ENCODE results near the gene ZFYVE9.
A peak's percentile ranks its signal among the peaks of the same experiment; 100 is the strongest.
"Not testable (repeated sequence)": the region's sequence is repeated elsewhere in the genome, so short reads cannot be mapped to it uniquely, and the experiment has no call there.

ZFYVE9 gene

DNA sequence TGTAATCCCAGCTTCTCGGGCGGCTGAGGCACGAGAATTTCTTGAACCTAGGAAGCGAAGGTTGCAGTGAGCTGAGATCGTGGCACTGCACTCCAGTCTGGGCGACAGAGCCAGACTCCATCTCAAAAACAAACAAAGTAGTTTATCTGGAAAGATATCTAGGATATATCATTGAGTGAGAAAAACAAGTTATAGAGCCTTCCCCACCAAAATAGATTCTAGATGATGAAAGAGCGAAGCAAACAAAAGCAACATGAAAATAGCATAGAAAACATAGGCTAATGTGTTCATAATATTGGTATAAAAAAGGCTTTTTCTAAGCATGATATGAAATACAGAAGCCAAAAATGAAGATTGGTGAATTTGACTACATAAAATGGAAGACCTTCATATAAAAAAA, 52.1 kb downstream of the ZFYVE9 start:
- DNase-seq (ENCODE audit: low read depth): no peak
- TF ChIP-seq, protein P1, sequence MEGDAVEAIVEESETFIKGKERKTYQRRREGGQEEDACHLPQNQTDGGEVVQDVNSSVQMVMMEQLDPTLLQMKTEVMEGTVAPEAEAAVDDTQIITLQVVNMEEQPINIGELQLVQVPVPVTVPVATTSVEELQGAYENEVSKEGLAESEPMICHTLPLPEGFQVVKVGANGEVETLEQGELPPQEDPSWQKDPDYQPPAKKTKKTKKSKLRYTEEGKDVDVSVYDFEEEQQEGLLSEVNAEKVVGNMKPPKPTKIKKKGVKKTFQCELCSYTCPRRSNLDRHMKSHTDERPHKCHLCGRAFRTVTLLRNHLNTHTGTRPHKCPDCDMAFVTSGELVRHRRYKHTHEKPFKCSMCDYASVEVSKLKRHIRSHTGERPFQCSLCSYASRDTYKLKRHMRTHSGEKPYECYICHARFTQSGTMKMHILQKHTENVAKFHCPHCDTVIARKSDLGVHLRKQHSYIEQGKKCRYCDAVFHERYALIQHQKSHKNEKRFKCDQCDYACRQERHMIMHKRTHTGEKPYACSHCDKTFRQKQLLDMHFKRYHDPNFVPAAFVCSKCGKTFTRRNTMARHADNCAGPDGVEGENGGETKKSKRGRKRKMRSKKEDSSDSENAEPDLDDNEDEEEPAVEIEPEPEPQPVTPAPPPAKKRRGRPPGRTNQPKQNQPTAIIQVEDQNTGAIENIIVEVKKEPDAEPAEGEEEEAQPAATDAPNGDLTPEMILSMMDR (conservative IDR thresholded peaks at IDR 0.05; ENCODE audit: low read depth, low read length): no peak
- H3K4me3 ChIP-seq (ENCODE audit: low read depth, low read length): no peak overlapping the region

DNA sequence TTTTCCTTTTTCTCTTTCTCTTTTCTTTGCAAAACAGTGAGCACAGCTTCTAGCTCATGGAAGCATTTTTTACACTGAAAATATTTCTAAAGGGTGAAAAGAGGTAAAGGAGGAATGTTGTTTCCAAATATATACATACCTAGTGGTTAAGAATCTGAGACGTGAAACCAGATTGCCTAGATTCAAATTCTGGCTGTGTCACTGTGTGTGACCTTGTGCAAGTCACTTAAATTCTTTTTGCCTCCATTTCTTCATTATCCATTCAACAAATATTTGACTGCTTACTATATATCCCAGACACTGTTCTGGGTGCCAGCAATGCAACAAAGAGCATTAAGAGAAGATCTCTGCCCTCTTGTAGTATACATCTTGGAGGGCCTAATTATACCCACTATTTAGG, 53.3 kb downstream of the ZFYVE9 start:
- peak; percentile 83 for DNase-seq (ENCODE audit: low read depth)
- H3K4me3 ChIP-seq (ENCODE audit: low read depth, low read length): no peak overlapping the region
- TF ChIP-seq, protein P1 (conservative IDR thresholded peaks at IDR 0.05; ENCODE audit: low read depth, low read length): no peak

DNA sequence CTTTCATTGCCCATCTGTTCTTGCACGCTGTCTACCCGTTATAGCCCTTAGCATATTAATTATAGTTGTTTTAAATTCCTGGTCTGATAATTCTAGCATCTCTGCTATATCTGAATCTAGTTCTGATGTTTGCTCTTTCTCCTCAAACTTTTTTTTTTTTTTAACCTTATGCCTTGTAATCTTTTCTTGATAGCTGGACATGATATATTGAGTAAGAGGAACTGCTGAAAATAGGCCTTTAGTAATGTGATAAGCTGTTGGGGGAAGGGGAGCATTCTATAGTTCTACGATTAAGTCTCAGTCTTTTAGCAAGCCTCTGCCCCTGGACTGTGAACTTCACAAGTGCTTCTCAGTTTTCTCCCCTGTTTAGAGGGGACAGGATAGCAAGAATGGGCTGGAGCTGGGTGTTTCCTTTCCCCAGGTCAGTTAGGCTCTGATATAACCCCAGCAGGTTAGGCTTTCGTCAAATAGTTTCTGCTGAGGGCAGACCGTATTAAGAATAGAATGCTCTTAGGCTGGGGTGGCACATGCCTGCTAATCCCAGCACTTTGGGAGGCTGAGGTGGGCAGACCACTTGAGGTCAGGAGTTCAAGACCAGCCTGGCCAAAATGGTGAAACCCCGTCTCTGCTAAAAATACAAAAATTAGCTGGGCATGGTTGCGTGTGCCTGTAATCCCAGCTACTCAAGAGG, 62.2 kb downstream of the ZFYVE9 start:
- no peak for DNase-seq (ENCODE audit: low read depth)
- TF ChIP-seq, protein P1 (conservative IDR thresholded peaks at IDR 0.05; ENCODE audit: low read depth, low read length): no peak
- H3K4me3 ChIP-seq (ENCODE audit: low read depth, low read length): no peak overlapping the region

DNA sequence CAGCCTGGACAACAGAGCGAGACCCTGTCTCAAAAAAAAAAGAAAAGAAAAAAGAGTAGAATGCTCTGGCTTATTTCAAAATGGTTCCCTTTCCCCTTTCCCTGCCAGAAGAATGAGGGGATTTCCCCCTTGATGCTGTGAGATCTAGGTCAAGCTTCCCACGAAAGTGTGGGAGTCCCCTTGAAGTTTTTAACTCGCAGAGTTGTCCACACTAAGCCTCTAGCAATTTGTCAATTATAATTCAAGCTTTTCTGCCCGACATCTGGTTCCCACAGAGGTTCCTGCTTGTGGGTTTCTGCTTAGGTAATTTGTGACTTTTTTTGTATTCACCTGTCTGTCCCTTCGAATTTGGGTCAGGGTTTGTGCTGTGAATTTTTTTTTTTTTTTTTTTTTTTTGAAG, 62.8 kb downstream of the ZFYVE9 start:
- DNase-seq (ENCODE audit: low read depth): peak; percentile 12
- H3K4me3 ChIP-seq (ENCODE audit: low read depth, low read length): no peak overlapping the region
- TF ChIP-seq, protein P1 (conservative IDR thresholded peaks at IDR 0.05; ENCODE audit: low read depth, low read length): no peak

DNA sequence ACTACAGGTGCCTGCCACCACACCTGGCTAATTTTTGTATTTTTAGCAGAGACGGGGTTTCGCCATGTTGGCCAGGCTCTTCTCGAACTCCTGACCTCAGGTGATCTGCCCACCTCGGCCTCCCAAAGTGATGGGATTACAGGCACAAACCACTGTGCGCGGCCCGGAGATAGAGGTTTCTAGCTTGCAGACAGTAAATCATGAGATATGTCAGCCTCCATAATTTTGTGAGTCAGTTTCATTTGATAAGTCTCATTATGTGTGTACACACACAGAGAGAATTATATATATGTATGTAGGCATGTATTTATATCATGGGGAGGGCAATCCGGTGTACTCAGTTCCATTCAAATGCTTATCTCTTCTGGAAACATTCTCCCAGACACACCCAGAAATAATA, 64.8 kb downstream of the ZFYVE9 start:
- not testable (repeated sequence) for DNase-seq (ENCODE audit: low read depth); H3K4me3 ChIP-seq (ENCODE audit: low read depth, low read length)

DNA sequence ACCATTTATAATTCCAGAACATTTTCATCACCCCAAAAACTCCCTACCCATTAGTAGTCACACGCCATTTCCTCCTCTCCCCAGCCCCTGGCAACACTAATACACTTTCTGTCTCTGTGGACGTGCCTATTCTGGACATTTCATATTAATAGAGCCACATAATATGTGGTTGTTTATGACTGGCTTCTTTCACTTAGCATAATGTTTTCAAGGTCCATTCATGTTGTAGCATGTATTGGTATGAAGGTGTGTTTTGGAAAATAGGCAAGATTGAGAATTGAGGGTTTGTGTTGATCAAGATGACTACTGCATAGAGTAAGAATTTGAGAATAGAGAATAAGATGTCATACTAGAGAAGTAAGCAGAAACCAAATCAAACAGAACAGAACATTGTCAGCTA, 67.5 kb downstream of the ZFYVE9 start:
- DNase-seq (ENCODE audit: low read depth): no peak
- TF ChIP-seq, protein P1 (conservative IDR thresholded peaks at IDR 0.05; ENCODE audit: low read depth, low read length): no peak
- no peak overlapping the region for H3K4me3 ChIP-seq (ENCODE audit: low read depth, low read length)

DNA sequence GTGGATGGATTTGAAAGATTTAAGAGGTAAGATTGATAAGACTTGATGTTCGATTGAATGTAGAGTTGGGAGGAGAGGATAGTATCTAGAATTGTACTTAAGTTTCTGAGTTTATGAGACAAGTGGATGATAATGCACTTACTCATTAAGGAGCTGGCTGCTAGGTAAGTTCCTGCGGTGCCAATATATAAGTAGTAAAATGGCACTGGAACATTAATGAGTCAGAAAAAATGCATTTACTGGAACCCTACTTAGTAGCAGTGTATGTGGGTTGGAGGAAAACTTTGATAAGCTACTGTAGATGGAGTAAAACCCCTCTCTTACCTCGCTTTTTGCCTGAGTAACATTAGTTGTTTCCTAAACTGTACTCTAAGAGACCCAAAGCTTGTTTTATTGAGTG, 68.2 kb downstream of the ZFYVE9 start:
- no peak overlapping the region for H3K4me3 ChIP-seq (ENCODE audit: low read depth, low read length)
- TF ChIP-seq, protein P1 (conservative IDR thresholded peaks at IDR 0.05; ENCODE audit: low read depth, low read length): no peak
- DNase-seq (ENCODE audit: low read depth): no peak
